ENCODE measurements around the gene VIL1. TPM values are rescaled to one million over a fixed set of nuclear protein-coding genes. Genes with fewer than 3 reads are reported as not detected.

Gene VIL1
- total and polyA plus RNA-seq, 8 donors: 0.29 to 1.8 (median 1.2) TPM; not detected in 1

DNA sequence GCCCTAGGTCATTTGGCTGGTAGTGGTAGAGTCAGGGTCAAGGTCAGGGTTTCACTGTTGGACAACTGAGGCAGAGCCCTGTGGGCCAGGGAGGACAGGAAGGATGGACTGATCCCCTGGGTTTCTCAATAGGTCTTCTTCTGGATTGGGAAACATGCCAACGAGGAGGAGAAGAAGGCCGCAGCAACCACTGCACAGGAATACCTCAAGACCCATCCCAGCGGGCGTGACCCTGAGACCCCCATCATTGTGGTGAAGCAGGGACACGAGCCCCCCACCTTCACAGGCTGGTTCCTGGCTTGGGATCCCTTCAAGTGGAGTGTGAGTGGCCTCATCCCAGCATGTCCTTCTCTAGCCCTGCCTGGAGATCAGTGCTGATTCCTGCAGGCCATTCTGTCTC, 18.1 kb downstream of the VIL1 start:
- no peak overlapping the region for H3K4me3 ChIP-seq
- DNase-seq: no peak
- intact Hi-C loops (cut with DNase I): no loop called here
- TF ChIP-seq, protein P1, sequence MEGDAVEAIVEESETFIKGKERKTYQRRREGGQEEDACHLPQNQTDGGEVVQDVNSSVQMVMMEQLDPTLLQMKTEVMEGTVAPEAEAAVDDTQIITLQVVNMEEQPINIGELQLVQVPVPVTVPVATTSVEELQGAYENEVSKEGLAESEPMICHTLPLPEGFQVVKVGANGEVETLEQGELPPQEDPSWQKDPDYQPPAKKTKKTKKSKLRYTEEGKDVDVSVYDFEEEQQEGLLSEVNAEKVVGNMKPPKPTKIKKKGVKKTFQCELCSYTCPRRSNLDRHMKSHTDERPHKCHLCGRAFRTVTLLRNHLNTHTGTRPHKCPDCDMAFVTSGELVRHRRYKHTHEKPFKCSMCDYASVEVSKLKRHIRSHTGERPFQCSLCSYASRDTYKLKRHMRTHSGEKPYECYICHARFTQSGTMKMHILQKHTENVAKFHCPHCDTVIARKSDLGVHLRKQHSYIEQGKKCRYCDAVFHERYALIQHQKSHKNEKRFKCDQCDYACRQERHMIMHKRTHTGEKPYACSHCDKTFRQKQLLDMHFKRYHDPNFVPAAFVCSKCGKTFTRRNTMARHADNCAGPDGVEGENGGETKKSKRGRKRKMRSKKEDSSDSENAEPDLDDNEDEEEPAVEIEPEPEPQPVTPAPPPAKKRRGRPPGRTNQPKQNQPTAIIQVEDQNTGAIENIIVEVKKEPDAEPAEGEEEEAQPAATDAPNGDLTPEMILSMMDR (IDR thresholded peaks at IDR 0.05): no peak
- H3K27me3 ChIP-seq: no peaks in the 10 kb centered on the region
- H3K4me1 ChIP-seq: peaks cover 0 to 7% of the 10 kb centered on the region in 2 donors
- no peak overlapping the region for H3K27ac ChIP-seq
- H3K36me3 ChIP-seq: no peaks in the 10 kb centered on the region
- no peaks in the 10 kb centered on the region for H3K9me3 ChIP-seq
- no peak for ATAC-seq

DNA sequence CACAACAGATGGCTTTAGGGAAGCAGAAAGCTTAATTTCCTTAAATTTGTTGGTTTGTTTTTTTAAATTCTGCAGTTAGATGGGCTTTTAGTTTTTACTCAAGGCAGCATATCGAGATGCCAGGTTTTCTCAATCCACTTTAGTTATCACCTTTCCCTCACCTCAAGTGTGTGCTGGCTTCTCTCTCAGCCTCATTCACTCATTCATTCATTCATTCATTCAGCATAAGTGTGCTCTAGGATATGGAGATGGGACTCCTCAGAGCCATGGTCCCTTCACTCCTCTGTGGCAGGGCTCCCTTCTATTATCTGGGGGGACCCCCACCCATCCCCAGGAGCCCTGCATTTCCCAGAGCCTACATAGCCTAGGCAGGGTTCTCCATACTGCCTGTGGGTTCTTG, 19.0 kb downstream of the VIL1 start:
- ATAC-seq (no peak), DNase-seq (no peak)
- no peaks in the 10 kb centered on the region for H3K27me3 ChIP-seq
- peaks cover 0 to 7% of the 10 kb centered on the region in 2 donors for H3K4me1 ChIP-seq
- no peak overlapping the region for H3K27ac ChIP-seq
- no peaks in the 10 kb centered on the region for H3K36me3 ChIP-seq
- intact Hi-C loops (cut with DNase I): no loop called here
- H3K9me3 ChIP-seq: no peaks in the 10 kb centered on the region
- TF ChIP-seq, protein P1 (IDR thresholded peaks at IDR 0.05): no peak
- H3K4me3 ChIP-seq: no peak overlapping the region

DNA sequence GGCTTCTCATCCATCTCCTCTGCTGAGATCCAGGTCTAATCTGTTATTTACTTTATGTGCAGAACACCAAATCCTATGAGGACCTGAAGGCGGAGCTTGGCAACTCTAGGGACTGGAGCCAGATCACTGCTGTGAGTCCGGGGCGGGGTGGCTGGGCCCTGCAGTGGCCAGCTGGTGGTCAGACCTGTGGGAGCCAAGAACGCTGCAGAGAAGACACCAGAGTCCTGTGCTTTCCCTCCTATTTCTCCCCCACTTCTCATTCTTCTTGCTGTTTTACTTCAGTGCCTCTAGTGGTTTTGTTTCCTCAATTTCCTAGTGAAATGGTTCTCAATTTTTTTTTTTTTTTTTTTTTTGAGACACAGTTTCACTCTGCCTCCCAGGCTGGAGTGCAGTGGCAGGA, 19.7 kb downstream of the VIL1 start:
- no peak overlapping the region for H3K4me3 ChIP-seq
- ATAC-seq (no peak), DNase-seq (peak in 1 of 4 donors; percentile 9)
- H3K27me3 ChIP-seq: no peaks in the 10 kb centered on the region
- no peak overlapping the region for H3K27ac ChIP-seq
- peaks cover 0 to 7% of the 10 kb centered on the region in 2 donors for H3K4me1 ChIP-seq
- H3K9me3 ChIP-seq: no peaks in the 10 kb centered on the region
- TF ChIP-seq, protein P1 (IDR thresholded peaks at IDR 0.05): no peak
- H3K36me3 ChIP-seq: no peaks in the 10 kb centered on the region
- intact Hi-C loops (cut with DNase I): no loop called here

DNA sequence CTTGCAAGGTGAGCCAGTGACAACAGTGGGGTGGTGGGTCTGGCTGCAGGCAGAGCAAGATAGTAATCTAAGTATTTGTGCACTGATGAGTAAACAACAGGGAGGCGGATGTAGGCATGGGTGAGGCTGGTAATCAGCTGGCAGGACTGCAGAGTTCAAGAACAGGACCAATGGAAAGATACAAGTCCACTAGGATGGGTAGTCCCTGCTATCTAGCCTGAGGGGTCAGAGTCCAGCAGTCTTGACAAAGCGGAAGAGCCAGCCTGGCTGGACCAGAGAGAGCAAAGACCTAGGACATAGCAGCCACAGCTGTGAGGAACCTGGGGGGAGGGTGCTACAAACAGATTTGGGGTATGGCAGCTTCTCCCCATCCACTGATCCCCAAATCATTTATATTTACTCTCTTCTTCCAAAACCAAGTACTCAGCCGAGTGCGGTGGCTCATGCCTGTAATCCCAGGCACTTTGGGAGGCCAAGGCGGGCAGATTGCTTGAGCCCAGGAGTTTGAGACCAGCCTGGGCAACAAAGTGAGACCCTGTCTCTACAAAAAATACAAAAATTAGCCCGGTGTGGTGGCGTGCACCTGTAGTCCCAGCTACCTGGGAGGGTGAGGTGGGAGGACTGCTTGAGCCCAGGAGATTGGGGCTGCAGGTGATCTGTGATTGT, 25.9 kb downstream of the VIL1 start:
- TF ChIP-seq, protein P1 (IDR thresholded peaks at IDR 0.05): no peak
- Histone ChIP-seq H3K27me3 (no peaks in the 10 kb centered on the region), H3K27ac (no peak overlapping the region), H3K4me1 (no peaks in the 10 kb centered on the region), H3K36me3 (peaks cover 0 to 37% of the 10 kb centered on the region in 2 donors), H3K9me3 (no peaks in the 10 kb centered on the region), H3K4me3 (no peak overlapping the region)
- intact Hi-C loops (cut with DNase I): no loop called here
- ATAC-seq: no peak
- no peak for DNase-seq

DNA sequence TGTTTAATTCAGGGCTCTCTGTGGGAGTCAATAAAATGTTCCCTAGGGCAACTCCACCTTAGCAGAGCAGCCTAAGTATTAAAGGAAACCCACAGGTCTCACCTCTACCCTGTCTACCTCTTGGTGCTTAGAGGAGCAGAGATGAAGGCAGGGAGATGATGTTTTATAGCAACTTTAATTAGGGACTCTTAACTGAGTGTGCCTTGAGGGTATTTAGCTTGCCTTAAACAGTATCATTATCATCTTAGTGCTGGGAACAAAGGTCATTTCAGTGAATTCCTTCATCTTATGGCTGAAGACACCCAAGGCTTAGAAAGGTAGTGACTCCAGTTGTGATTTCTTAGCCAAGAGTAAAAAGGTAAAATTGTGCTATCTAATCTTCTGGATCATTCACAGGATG, 26.7 kb downstream of the VIL1 start:
- Histone ChIP-seq H3K4me1 (no peaks in the 10 kb centered on the region), H3K27ac (no peak overlapping the region), H3K36me3 (peaks cover 0 to 39% of the 10 kb centered on the region in 2 donors), H3K4me3 (no peak overlapping the region), H3K27me3 (no peaks in the 10 kb centered on the region), H3K9me3 (no peaks in the 10 kb centered on the region)
- ATAC-seq (no peak), DNase-seq (no peak)
- TF ChIP-seq, protein P1 (IDR thresholded peaks at IDR 0.05): no peak
- intact Hi-C loops (cut with DNase I): no loop called here
